LHCN-M2 (cell line): ENCODE results near the gene ATG14. TPM values are rescaled to one million over a fixed set of nuclear protein-coding genes. Genes with fewer than 3 reads are reported as not detected.
"Not testable (repeated sequence)": the region's sequence is repeated elsewhere in the genome, so short reads cannot be mapped to it uniquely, and the experiment has no call there.

ENCODE experiments used
- DNase-seq: peaks from one replicate; pipeline ENCODE4 v3.0.0-alpha.2; 2012; ENCODE audit warnings: low read depth
- total RNA-seq: library from RNA; depleted of rRNA; stranded (reverse); fragments of >200 nt; gene quantifications from 2 replicates; pipeline ENCODE4 v1.2.3, GENCODE V29; 2014

Gene ATG14
- total RNA-seq, 1 experiment from 2014 or later: 9.5 TPM

GRCh38 chr14:55352201-55352600 lies 59.4 kb downstream of the ATG14 start:
- DNase-seq: no peak

GRCh38 chr14:55351111-55351510 lies 60.5 kb downstream of the ATG14 start:
- no peak for DNase-seq

GRCh38 chr14:55350461-55350860 lies 61.2 kb downstream of the ATG14 start:
- no peak for DNase-seq

- DNase-seq: no peak
Observed at GRCh38 chr14:55349565-55349964, 62.1 kb downstream of the ATG14 start.

- no peak for DNase-seq
Observed at GRCh38 chr14:55348766-55349453, 62.7 kb downstream of the ATG14 start.

- DNase-seq: no peak
Observed at GRCh38 chr14:55347748-55348147, 63.9 kb downstream of the ATG14 start.

- DNase-seq: no peak
Observed at GRCh38 chr14:55347040-55347439, 64.6 kb downstream of the ATG14 start.

- DNase-seq: not testable (repeated sequence)
Observed at GRCh38 chr14:55344582-55345163, 67.0 kb downstream of the ATG14 start.

- DNase-seq: no peak
Observed at GRCh38 chr14:55341781-55342180, 69.8 kb downstream of the ATG14 start.

GRCh38 chr14:55340482-55340881 lies 71.1 kb downstream of the ATG14 start:
- no peak for DNase-seq

GRCh38 chr14:55339770-55340169 lies 71.9 kb downstream of the ATG14 start:
- DNase-seq: no peak

- DNase-seq: no peak
Observed at GRCh38 chr14:55336691-55337090, 74.9 kb downstream of the ATG14 start.

GRCh38 chr14:55336162-55336561 lies 75.5 kb downstream of the ATG14 start:
- DNase-seq: no peak

- DNase-seq: no peak
Observed at GRCh38 chr14:55333711-55334485, 77.7 kb downstream of the ATG14 start.

GRCh38 chr14:55332654-55333570 lies 78.7 kb downstream of the ATG14 start:
- DNase-seq: no peak

- DNase-seq: peak; percentile 59
Observed at GRCh38 chr14:55329999-55330710, 81.5 kb downstream of the ATG14 start.

GRCh38 chr14:55328317-55328716 lies 83.3 kb downstream of the ATG14 start:
- DNase-seq: peak; percentile 25

GRCh38 chr14:55327179-55327578 lies 84.5 kb downstream of the ATG14 start:
- no peak for DNase-seq

GRCh38 chr14:55324812-55325211 lies 86.8 kb downstream of the ATG14 start:
- no peak for DNase-seq

GRCh38 chr14:55323910-55324309 lies 87.7 kb downstream of the ATG14 start:
- DNase-seq: no peak

- no peak for DNase-seq
Observed at GRCh38 chr14:55318694-55319093, 92.9 kb downstream of the ATG14 start.
